Gastrocnemius medialis (tissue), 4 donors: ENCODE measurements around the gene UBR3.

Experiments used
- CTCF ChIP-seq, 5 experiments: fragments of 450-650 bp in 3 of 5; fragments of 200-600 bp in 2 of 5; sonication (generic) in 2 of 5; IDR thresholded peaks in 4 of 5; conservative IDR thresholded peaks in 1 of 5; 1 replicate in 4 of 5; 2 replicates in 1 of 5; pipeline ENCODE4 v1.5.1; 2016 to 2019; ENCODE audit warnings: antibody characterized with exemption in 5 of 5, mild to moderate bottlenecking in 3 of 5, moderate library complexity in 3 of 5
- POLR2A ChIP-seq, 2 donors: fragments of 450-650 bp; IDR thresholded peaks; one replicate each; pipeline ENCODE4 v1.6.1; 2017; ENCODE audit warnings: antibody characterized with exemption in 2 of 2, mild to moderate bottlenecking in 2 of 2, moderate library complexity in 2 of 2

- TF ChIP-seq POLR2A (IDR thresholded peaks at IDR 0.05) = peak; percentile 89 to 90
- TF ChIP-seq CTCF (IDR thresholded peaks at IDR 0.05 in 4 of 5, conservative IDR thresholded peaks at IDR 0.05 in 1 of 5) = peak in 1 of 5 experiments; percentile 27
Observed at GRCh38 chr2:169827272-169828140, at the start of gene UBR3.
